A549 (cell line): ENCODE data around the gene TSC22D2. TPM values are rescaled to one million over a fixed set of nuclear protein-coding genes. Genes with fewer than 3 reads are reported as not detected.

Experiments used
- ATAC-seq, 2 experiments: fragments of 200-7000 bp in 1 of 2; fragments of >200 bp in 1 of 2; cut with Nextera tagmentation in 1 of 2; cut with Tn5 transposase in 1 of 2; 3 replicates each; pipeline versions ENCODE4 v1.8.0 to v1.9.1; 2018 to 2020; ENCODE audit warnings: mild to moderate bottlenecking in 1 of 2, moderate library complexity in 1 of 2
- CTCF ChIA-PET: fragments of 300-600 bp; sonication (Branson Sonifier 250); formaldehyde crosslinking; extraction: SDS; loops from one replicate; lab custom pipeline; 2021; ENCODE audit warnings: antibody characterized with exemption, inconsistent platforms; lab: Yijun Ruan, JAX
- POLR2A ChIA-PET: fragments of 350-600 bp; formaldehyde crosslinking; extraction: SDS; loops from one replicate; lab custom pipeline; 2021; ENCODE audit warnings: antibody characterized with exemption, inconsistent platforms; lab: Yijun Ruan, JAX
- DNase-seq, 2 experiments: peaks; one replicate each; pipeline versions ENCODE4 v3.0.0 to v3.0.0-alpha.2; 2011 to 2016; ENCODE audit warnings: low read depth in 1 of 2, low spot score in 1 of 2
- FAIRE-seq: peaks from 2 replicates; lab custom pipeline; 2011; peaks lifted over from hg19 to GRCh38; lab: Jason Lieb, UNC
- H3K27ac ChIP-seq, 2 experiments: fragments of >200 bp; sonication (Bioruptor Twin); formaldehyde crosslinking; 3 replicates each; pipeline ENCODE4 v1.5.1; 2016 to 2017
- H3K4me1 ChIP-seq: fragments of >200 bp; sonication (Bioruptor Twin); formaldehyde crosslinking; 3 replicates; pipeline ENCODE4 v1.6.1; 2016
- H3K4me2 ChIP-seq: fragments of >200 bp; sonication (Bioruptor Twin); formaldehyde crosslinking; 3 replicates; pipeline ENCODE4 v1.6.1; 2016
- H3K4me3 ChIP-seq: fragments of >200 bp; sonication (Bioruptor Twin); formaldehyde crosslinking; 3 replicates; pipeline ENCODE4 v1.5.1; 2016
- H3K9me3 ChIP-seq: fragments of >200 bp; sonication (Bioruptor Twin); formaldehyde crosslinking; 3 replicates; pipeline ENCODE4 v1.6.1; 2016
- BHLHE40 ChIP-seq: IDR thresholded peaks from 2 replicates; pipeline ENCODE4 v1.6.1; 2012; ENCODE audit warnings: low read depth, low read length, inconsistent platforms
- CEBPB ChIP-seq, 2 experiments: fragments of >200 bp in 1 of 2; sonication (Bioruptor Twin) in 1 of 2; formaldehyde crosslinking in 1 of 2; IDR thresholded peaks; 2 replicates each; pipeline ENCODE4 v1.6.1; 2012 to 2016
- CHD4 ChIP-seq: fragments of 200-600 bp; sonication (generic); IDR thresholded peaks from 2 replicates; pipeline ENCODE4 v1.6.1; 2016; ENCODE audit warnings: antibody characterized with exemption, mild to moderate bottlenecking, borderline replicate concordance
- EHF ChIP-seq: fragments of 250-450 bp; sonication (Bioruptor Pico); IDR thresholded peaks from 2 replicates; pipeline ENCODE4 v1.5.0; 2020; ENCODE audit warnings: mild to moderate bottlenecking
- EHMT2 ChIP-seq: fragments of 200-600 bp; sonication (generic); IDR thresholded peaks from 2 replicates; pipeline ENCODE4 v1.6.1; 2016; ENCODE audit warnings: antibody characterized with exemption, low read depth, mild to moderate bottlenecking, moderate library complexity
- ESRRA ChIP-seq: fragments of 150-350 bp; IDR thresholded peaks from 2 replicates; pipeline ENCODE4 v1.6.1; 2014; ENCODE audit warnings: mild to moderate bottlenecking, low read length, borderline replicate concordance
- FOSB ChIP-seq: fragments of 250-450 bp; sonication (Bioruptor Pico); IDR thresholded peaks from 2 replicates; pipeline ENCODE4 v1.5.0; 2020; ENCODE audit warnings: mild to moderate bottlenecking, moderate library complexity
- FOXS1 ChIP-seq: fragments of 250-450 bp; sonication (Bioruptor Pico); IDR thresholded peaks from 2 replicates; pipeline ENCODE4 v1.5.0; 2020; ENCODE audit warnings: mild to moderate bottlenecking, moderate library complexity
- HDAC2 ChIP-seq: fragments of 200-600 bp; sonication (generic); IDR thresholded peaks from 2 replicates; pipeline ENCODE4 v1.6.1; 2016
- HOXA7 ChIP-seq: fragments of 250-450 bp; sonication (Bioruptor Pico); IDR thresholded peaks from 2 replicates; pipeline ENCODE4 v1.5.0; 2020; ENCODE audit warnings: mild to moderate bottlenecking, moderate library complexity
- HOXB13 ChIP-seq: fragments of 250-450 bp; sonication (Bioruptor Pico); IDR thresholded peaks from 2 replicates; pipeline ENCODE4 v1.5.0; 2020; ENCODE audit warnings: low read depth, mild to moderate bottlenecking, moderate library complexity
- JUN ChIP-seq, 2 experiments: fragments of >200 bp; sonication (Bioruptor Twin); formaldehyde crosslinking; IDR thresholded peaks; 2 replicates in 1 of 2; 3 replicates in 1 of 2; pipeline ENCODE4 v1.6.1; 2016 to 2017
- JUNB ChIP-seq: fragments of >200 bp; sonication (Bioruptor Twin); formaldehyde crosslinking; IDR thresholded peaks from 2 replicates; pipeline ENCODE4 v1.6.1; 2016
- KDM1A ChIP-seq: fragments of 200-600 bp; sonication (generic); IDR thresholded peaks from 2 replicates; pipeline ENCODE4 v1.6.1; 2016; ENCODE audit warnings: low read depth, mild to moderate bottlenecking
- KDM5A ChIP-seq: fragments of 200-600 bp; sonication (generic); IDR thresholded peaks from 2 replicates; pipeline ENCODE4 v1.6.1; 2016; ENCODE audit warnings: antibody characterized with exemption, mild to moderate bottlenecking
- MYC ChIP-seq: IDR thresholded peaks from 2 replicates; pipeline ENCODE4 v1.6.1; 2012; ENCODE audit warnings: mild to moderate bottlenecking, inconsistent platforms, low read length, improper control_type of control experiment, borderline replicate concordance
- NFE2L2 ChIP-seq: fragments of 150-350 bp; conservative IDR thresholded peaks from 2 replicates; pipeline ENCODE4 v1.6.1; 2014; ENCODE audit warnings: low read length
- NPAS2 ChIP-seq: fragments of 250-450 bp; sonication (Bioruptor Pico); IDR thresholded peaks from 2 replicates; pipeline ENCODE4 v1.8.0; 2022; ENCODE audit warnings: mild to moderate bottlenecking, moderate library complexity, borderline replicate concordance
- PHF8 ChIP-seq: fragments of 200-600 bp; sonication (generic); IDR thresholded peaks from 2 replicates; pipeline ENCODE4 v1.6.1; 2016; ENCODE audit warnings: low read depth, mild to moderate bottlenecking, antibody characterized with exemption, moderate library complexity, borderline replicate concordance
- POLR2AphosphoS2 ChIP-seq: conservative IDR thresholded peaks from 2 replicates; pipeline ENCODE4 v1.6.1; 2012; ENCODE audit warnings: low read length, improper control_type of control experiment, inconsistent platforms
- RAD21 ChIP-seq, 2 experiments: fragments of >200 bp in 1 of 2; sonication (Bioruptor Twin) in 1 of 2; formaldehyde crosslinking in 1 of 2; IDR thresholded peaks in 1 of 2; conservative IDR thresholded peaks in 1 of 2; 2 replicates in 1 of 2; 3 replicates in 1 of 2; pipeline ENCODE4 v1.6.1; 2012 to 2018; ENCODE audit warnings: inconsistent platforms in 1 of 2
- RCOR1 ChIP-seq: fragments of 150-350 bp; IDR thresholded peaks from 2 replicates; pipeline ENCODE4 v1.6.1; 2014; ENCODE audit warnings: antibody characterized with exemption, low read length, low read depth
- RNF2 ChIP-seq: fragments of 200-600 bp; sonication (generic); IDR thresholded peaks from 2 replicates; pipeline ENCODE4 v1.6.1; 2016; ENCODE audit warnings: low read depth, mild to moderate bottlenecking, antibody characterized with exemption, moderate library complexity, borderline replicate concordance
- SMC3 ChIP-seq: fragments of >200 bp; sonication (Bioruptor Twin); formaldehyde crosslinking; IDR thresholded peaks from 3 replicates; pipeline ENCODE4 v1.6.1; 2018; ENCODE audit warnings: inconsistent platforms
- TFCP2L1 ChIP-seq: fragments of 250-450 bp; sonication (Bioruptor Pico); IDR thresholded peaks from 2 replicates; pipeline ENCODE4 v1.5.0; 2021; ENCODE audit warnings: mild to moderate bottlenecking
- ZC3H11A ChIP-seq: fragments of 450-650 bp; IDR thresholded peaks from 2 replicates; pipeline ENCODE4 v1.6.1; 2014; ENCODE audit warnings: antibody characterized with exemption, mild to moderate bottlenecking
- ZFP36 ChIP-seq: fragments of 450-650 bp; IDR thresholded peaks from 2 replicates; pipeline ENCODE4 v1.6.1; 2014; ENCODE audit warnings: borderline replicate concordance; ENCODE audit not compliant: partially characterized antibody
- WGBS: methylation state at CpG from one replicate; pipeline ENCODE4 v1.1.6; 2017; ENCODE audit errors: missing lambda C conversion rate; 5-methylcytosine and 5-hydroxymethylcytosine counted together
- polyA plus RNA-seq, 4 experiments: library from polyadenylated mRNA; depleted of rRNA in 3 of 4; stranded (reverse); fragments of >200 nt; fragmentation: RNase III in 1 of 4; extraction: RNeasy Plus Mini Kit Qiagen cat#74134 plus additional on column Dnase treatment in 1 of 4; gene quantifications; 2 replicates in 3 of 4; 3 replicates in 1 of 4; pipeline ENCODE4 v1.2.3, GENCODE V29; 2011 to 2017
- TF ChIP-seq, protein P1 (sequence below): fragments of 250-450 bp; sonication (Bioruptor Pico); IDR thresholded peaks from 2 replicates; pipeline ENCODE4 v1.5.0; 2020; ENCODE audit warnings: low read depth, mild to moderate bottlenecking, moderate library complexity
- TF ChIP-seq, protein P2 (sequence below): fragments of >200 bp; sonication (Bioruptor Twin); formaldehyde crosslinking; IDR thresholded peaks from 3 replicates; pipeline ENCODE4 v1.5.1; 2016
- TF ChIP-seq, protein P3 (sequence below): IDR thresholded peaks from 2 replicates; pipeline ENCODE4 v1.6.1; 2012
- TF ChIP-seq, protein P4 (sequence below): IDR thresholded peaks from 2 replicates; pipeline ENCODE4 v1.6.1; 2012
- TF ChIP-seq, protein P5 (sequence below): fragments of 200-600 bp; sonication (generic); IDR thresholded peaks from 2 replicates; pipeline ENCODE4 v1.6.1; 2016; ENCODE audit warnings: antibody characterized with exemption, mild to moderate bottlenecking, moderate library complexity
- TF ChIP-seq, protein P6 (sequence below): fragments of >200 bp; sonication (Bioruptor Twin); formaldehyde crosslinking; IDR thresholded peaks from 3 replicates; pipeline ENCODE4 v1.6.1; 2016

TSC22D2 gene
- polyA plus RNA-seq, 2 of the 4 experiments (the other 2 are of a cell fraction) = 8.8 to 13.9 TPM

DNA sequence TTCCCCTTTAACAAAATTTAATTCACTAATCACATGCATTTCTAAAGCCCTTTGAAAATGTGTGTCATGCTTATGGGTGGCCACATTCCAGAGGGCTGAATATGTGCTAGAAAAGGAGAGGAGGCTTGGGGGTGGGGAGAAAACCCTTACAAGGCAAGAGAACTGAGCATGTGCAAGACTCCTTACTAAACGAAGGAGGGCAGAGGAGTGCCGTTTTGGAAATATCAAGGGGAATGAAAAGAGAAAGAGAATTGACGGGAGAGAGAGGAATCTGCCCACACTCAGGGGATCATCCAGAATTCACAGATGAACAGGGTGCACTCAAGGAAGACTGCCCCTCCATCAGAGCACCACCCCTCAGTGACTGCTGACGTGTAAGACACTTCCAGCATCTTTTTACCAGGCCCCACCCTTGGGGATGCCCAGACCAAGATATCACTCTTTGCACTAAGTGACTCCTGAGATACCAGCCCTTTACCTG lies 37.9 kb upstream of the TSC22D2 start:
- 0% methylated on average over 4 of the region's 4 CpGs for WGBS
- peak; percentile 71 to 95 for DNase-seq
- peak; percentile 83 to 85 for ATAC-seq
- ChIA-PET CTCF (no interaction called here), POLR2A (no interaction called here)
- Histone ChIP-seq H3K9me3 (no peaks in the 10 kb centered on the region), H3K27ac (peak overlapping the region; percentile 88 to 90), H3K4me3 (peak overlapping the region; percentile 47), H3K4me2 (peak overlapping the region; percentile 90), H3K4me1 (peaks cover 52% of the 10 kb centered on the region)
- FAIRE-seq = peak; percentile 92
- TF ChIP-seq FOSB (CRISPR knock-in tag) = no peak
- TF ChIP-seq, protein P1, sequence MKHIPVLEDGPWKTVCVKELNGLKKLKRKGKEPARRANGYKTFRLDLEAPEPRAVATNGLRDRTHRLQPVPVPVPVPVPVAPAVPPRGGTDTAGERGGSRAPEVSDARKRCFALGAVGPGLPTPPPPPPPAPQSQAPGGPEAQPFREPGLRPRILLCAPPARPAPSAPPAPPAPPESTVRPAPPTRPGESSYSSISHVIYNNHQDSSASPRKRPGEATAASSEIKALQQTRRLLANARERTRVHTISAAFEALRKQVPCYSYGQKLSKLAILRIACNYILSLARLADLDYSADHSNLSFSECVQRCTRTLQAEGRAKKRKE (CRISPR knock-in tag) = no peak
- no peak for TF ChIP-seq NPAS2 (CRISPR knock-in tag)
- no peak for TF ChIP-seq RNF2
- TF ChIP-seq, protein P2, sequence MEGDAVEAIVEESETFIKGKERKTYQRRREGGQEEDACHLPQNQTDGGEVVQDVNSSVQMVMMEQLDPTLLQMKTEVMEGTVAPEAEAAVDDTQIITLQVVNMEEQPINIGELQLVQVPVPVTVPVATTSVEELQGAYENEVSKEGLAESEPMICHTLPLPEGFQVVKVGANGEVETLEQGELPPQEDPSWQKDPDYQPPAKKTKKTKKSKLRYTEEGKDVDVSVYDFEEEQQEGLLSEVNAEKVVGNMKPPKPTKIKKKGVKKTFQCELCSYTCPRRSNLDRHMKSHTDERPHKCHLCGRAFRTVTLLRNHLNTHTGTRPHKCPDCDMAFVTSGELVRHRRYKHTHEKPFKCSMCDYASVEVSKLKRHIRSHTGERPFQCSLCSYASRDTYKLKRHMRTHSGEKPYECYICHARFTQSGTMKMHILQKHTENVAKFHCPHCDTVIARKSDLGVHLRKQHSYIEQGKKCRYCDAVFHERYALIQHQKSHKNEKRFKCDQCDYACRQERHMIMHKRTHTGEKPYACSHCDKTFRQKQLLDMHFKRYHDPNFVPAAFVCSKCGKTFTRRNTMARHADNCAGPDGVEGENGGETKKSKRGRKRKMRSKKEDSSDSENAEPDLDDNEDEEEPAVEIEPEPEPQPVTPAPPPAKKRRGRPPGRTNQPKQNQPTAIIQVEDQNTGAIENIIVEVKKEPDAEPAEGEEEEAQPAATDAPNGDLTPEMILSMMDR = no peak; the same call in 2 of the 3 replicates
- TF ChIP-seq CHD4 = no peak
- no peak for TF ChIP-seq ESRRA
- no peak for TF ChIP-seq HDAC2
- 0 out of 2 replicates have a peak, but pooled peaks have one; percentile 21 for TF ChIP-seq PHF8
- TF ChIP-seq FOXS1 (CRISPR knock-in tag) = no peak
- TF ChIP-seq KDM5A = no peak
- TF ChIP-seq, protein P3, sequence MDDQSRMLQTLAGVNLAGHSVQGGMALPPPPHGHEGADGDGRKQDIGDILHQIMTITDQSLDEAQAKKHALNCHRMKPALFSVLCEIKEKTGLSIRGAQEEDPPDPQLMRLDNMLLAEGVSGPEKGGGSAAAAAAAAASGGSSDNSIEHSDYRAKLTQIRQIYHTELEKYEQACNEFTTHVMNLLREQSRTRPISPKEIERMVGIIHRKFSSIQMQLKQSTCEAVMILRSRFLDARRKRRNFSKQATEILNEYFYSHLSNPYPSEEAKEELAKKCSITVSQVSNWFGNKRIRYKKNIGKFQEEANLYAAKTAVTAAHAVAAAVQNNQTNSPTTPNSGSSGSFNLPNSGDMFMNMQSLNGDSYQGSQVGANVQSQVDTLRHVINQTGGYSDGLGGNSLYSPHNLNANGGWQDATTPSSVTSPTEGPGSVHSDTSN = 0 out of 2 replicates have a peak, but pooled peaks have one; percentile 24
- no peak for TF ChIP-seq MYC
- peak in 1 of 2 experiments; percentile 55; a peak in 3 of 5 replicates for TF ChIP-seq RAD21 (conservative IDR thresholded peaks at IDR 0.05 in 1 of 2, IDR thresholded peaks at IDR 0.05 in 1 of 2)
- TF ChIP-seq NFE2L2 = no peak
- TF ChIP-seq CEBPB (IDR thresholded peaks at IDR 0.05) = peak in 1 of 2 experiments; percentile 68; a peak in 2 of 4 replicates
- TF ChIP-seq EHMT2 = no peak
- TF ChIP-seq EHF (CRISPR knock-in tag) = no peak
- TF ChIP-seq, protein P4, sequence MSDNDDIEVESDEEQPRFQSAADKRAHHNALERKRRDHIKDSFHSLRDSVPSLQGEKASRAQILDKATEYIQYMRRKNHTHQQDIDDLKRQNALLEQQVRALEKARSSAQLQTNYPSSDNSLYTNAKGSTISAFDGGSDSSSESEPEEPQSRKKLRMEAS = peak; percentile 84
- TF ChIP-seq KDM1A = no peak
- no peak for TF ChIP-seq HOXB13 (CRISPR knock-in tag)
- TF ChIP-seq ZC3H11A = no peak
- TF ChIP-seq TFCP2L1 (CRISPR knock-in tag) = no peak
- TF ChIP-seq ZFP36 = no peak
- TF ChIP-seq POLR2AphosphoS2 = no peak
- peak; percentile 40; the same call in 2 of the 3 replicates for TF ChIP-seq SMC3
- TF ChIP-seq, protein P5, sequence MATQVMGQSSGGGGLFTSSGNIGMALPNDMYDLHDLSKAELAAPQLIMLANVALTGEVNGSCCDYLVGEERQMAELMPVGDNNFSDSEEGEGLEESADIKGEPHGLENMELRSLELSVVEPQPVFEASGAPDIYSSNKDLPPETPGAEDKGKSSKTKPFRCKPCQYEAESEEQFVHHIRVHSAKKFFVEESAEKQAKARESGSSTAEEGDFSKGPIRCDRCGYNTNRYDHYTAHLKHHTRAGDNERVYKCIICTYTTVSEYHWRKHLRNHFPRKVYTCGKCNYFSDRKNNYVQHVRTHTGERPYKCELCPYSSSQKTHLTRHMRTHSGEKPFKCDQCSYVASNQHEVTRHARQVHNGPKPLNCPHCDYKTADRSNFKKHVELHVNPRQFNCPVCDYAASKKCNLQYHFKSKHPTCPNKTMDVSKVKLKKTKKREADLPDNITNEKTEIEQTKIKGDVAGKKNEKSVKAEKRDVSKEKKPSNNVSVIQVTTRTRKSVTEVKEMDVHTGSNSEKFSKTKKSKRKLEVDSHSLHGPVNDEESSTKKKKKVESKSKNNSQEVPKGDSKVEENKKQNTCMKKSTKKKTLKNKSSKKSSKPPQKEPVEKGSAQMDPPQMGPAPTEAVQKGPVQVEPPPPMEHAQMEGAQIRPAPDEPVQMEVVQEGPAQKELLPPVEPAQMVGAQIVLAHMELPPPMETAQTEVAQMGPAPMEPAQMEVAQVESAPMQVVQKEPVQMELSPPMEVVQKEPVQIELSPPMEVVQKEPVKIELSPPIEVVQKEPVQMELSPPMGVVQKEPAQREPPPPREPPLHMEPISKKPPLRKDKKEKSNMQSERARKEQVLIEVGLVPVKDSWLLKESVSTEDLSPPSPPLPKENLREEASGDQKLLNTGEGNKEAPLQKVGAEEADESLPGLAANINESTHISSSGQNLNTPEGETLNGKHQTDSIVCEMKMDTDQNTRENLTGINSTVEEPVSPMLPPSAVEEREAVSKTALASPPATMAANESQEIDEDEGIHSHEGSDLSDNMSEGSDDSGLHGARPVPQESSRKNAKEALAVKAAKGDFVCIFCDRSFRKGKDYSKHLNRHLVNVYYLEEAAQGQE = no peak
- TF ChIP-seq HOXA7 (CRISPR knock-in tag) = no peak
- TF ChIP-seq JUN (IDR thresholded peaks at IDR 0.05) = peak in 1 of 2 experiments; percentile 58; a peak in 3 of 5 replicates
- TF ChIP-seq, protein P6, sequence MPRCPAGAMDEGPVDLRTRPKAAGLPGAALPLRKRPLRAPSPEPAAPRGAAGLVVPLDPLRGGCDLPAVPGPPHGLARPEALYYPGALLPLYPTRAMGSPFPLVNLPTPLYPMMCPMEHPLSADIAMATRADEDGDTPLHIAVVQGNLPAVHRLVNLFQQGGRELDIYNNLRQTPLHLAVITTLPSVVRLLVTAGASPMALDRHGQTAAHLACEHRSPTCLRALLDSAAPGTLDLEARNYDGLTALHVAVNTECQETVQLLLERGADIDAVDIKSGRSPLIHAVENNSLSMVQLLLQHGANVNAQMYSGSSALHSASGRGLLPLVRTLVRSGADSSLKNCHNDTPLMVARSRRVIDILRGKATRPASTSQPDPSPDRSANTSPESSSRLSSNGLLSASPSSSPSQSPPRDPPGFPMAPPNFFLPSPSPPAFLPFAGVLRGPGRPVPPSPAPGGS = peak; percentile 61; the same call in 1 of the 3 replicates
- TF ChIP-seq RCOR1 = no peak
- TF ChIP-seq JUNB = peak; percentile 64; the same call in 1 of the 2 replicates
- no peak for TF ChIP-seq BHLHE40
